ENCODE measurements around the gene KRT75.

- TF ChIP-seq CTCF (conservative IDR thresholded peaks at IDR 0.05; ENCODE audit: low read depth, low read length) (no peak), EZH2 (IDR thresholded peaks at IDR 0.05; ENCODE audit: borderline replicate concordance, low read depth, low read length, poor library complexity, severe bottlenecking) (no peak)
These were observed 48.9 kb downstream of the KRT75 start, which contains the start of gene KRT84 for GRCh38 chr12:52385226-52385702.

Measured in A673 (cell line).